GM20431 (cell line): ENCODE data around the gene FAM193A.
"Not testable (repeated sequence)": the region's sequence is repeated elsewhere in the genome, so short reads cannot be mapped to it uniquely, and the experiment has no call there.

Experiments
- in situ Hi-C: fragments of 300-500 bp; cut with MseI, MboI; formaldehyde crosslinking; loops from one replicate; pipeline ENCODE4 v1.15.0; 2020; ENCODE audit warnings: low sequenced_read_pairs; ENCODE audit not compliant: unreplicated experiment

The FAM193A gene

GRCh38 chr4:2647403-2648158 lies 111.1 kb downstream of the FAM193A start:
- in situ Hi-C loops: no loop called here

- in situ Hi-C loops: no loop called here
These were observed 111.8 kb downstream of the FAM193A start for GRCh38 chr4:2648159-2648814.

GRCh38 chr4:2649604-2650114 lies 113.2 kb downstream of the FAM193A start:
- in situ Hi-C loops: no loop called here

GRCh38 chr4:2650276-2650675 lies 113.8 kb downstream of the FAM193A start:
- in situ Hi-C loops: no loop called here

- in situ Hi-C loops: no loop called here
These were observed 115.1 kb downstream of the FAM193A start for GRCh38 chr4:2651546-2651945.

- in situ Hi-C loops: no loop called here
These were observed 115.6 kb downstream of the FAM193A start for GRCh38 chr4:2651998-2652397.

GRCh38 chr4:2652415-2653160 lies 116.1 kb downstream of the FAM193A start:
- in situ Hi-C loops: no loop called here

GRCh38 chr4:2660596-2661211 lies 124.3 kb downstream of the FAM193A start:
- in situ Hi-C loops: no loop called here

GRCh38 chr4:2662598-2662997 lies 126.2 kb downstream of the FAM193A start:
- in situ Hi-C loops: no loop called here

GRCh38 chr4:2663275-2663674 lies 126.8 kb downstream of the FAM193A start:
- in situ Hi-C loops: no loop called here

GRCh38 chr4:2666722-2667247 lies 130.3 kb downstream of the FAM193A start:
- in situ Hi-C loops: no loop called here

GRCh38 chr4:2667428-2667827 lies 131.0 kb downstream of the FAM193A start:
- in situ Hi-C loops: no loop called here

GRCh38 chr4:2671267-2671895 lies 134.9 kb downstream of the FAM193A start:
- in situ Hi-C loops: no loop called here

GRCh38 chr4:2672082-2672481 lies 135.6 kb downstream of the FAM193A start:
- in situ Hi-C loops: no loop called here

GRCh38 chr4:2672700-2673099 lies 136.3 kb downstream of the FAM193A start:
- in situ Hi-C loops: no loop called here

GRCh38 chr4:2673157-2673556 lies 136.7 kb downstream of the FAM193A start:
- in situ Hi-C loops: no loop called here

- in situ Hi-C loops: not testable (repeated sequence)
These were observed 143.3 kb downstream of the FAM193A start for GRCh38 chr4:2679762-2680161.

- in situ Hi-C loops: no loop called here
These were observed 148.0 kb downstream of the FAM193A start for GRCh38 chr4:2684486-2684885.

GRCh38 chr4:2685541-2685940 lies 149.1 kb downstream of the FAM193A start:
- in situ Hi-C loops: no loop called here
